GM11168 (cell line): ENCODE data around the gene NUP210.

Source experiments
- in situ Hi-C: fragments of 300-500 bp; cut with MboI; formaldehyde crosslinking; loops from one replicate; pipeline ENCODE4 v1.12.0; 2022; ENCODE audit warnings: low sequenced_read_pairs; ENCODE audit not compliant: unreplicated experiment

Gene NUP210

GRCh38 chr3:13333236-13333897, 86.8 kb downstream of the NUP210 start:
- in situ Hi-C loops = no loop called here

GRCh38 chr3:13332740-13333139, 87.4 kb downstream of the NUP210 start:
- in situ Hi-C loops = no loop called here

DNA sequence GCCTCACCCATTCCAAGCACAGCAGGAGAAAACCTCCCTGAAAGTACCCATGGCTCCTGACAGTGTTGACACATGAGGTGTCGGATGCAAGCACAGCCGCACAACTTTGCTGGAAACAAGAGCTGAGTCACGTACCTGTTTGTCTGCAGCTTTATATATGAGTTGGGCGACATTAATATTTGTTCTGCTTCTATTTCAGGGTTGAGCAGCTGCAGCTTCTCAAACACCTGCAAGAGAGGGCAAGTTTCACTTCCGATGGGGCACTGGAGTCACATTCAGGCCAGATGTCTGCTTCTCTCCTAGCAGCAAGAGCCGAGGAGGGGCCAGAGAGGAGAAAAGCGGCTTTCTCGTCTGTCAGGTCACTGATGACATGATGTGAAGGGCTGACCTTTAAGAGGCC, 88.0 kb downstream of the NUP210 start:
- in situ Hi-C loops = no loop called here

GRCh38 chr3:13329746-13330145, 90.4 kb downstream of the NUP210 start:
- in situ Hi-C loops = no loop called here

DNA sequence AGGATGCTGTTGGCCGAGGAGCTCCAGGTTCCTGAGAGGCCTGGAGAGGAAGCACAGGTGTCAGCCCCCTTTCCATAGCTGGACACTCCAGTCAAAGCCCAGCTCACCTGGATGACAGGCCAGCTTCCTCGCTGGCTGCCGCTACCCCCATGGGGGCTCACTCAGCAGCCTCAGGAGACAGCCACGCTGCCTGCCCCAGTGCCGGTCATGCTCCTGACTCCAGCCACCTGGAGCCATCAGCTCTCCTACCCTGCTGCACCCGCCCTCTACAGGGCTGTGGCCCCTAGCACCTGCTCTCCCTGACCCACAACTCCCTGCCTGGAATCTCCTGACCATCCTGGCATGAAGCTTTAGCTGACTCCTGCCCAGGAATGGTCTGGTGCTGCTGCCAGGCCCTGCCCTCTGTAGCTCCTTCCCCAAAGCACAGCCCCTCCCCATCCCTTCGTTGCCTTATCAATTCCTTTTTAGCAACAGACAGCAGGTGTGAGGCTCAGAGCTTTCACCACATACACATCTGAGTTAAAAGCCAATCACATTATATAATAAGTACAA, 94.2 kb downstream of the NUP210 start:
- in situ Hi-C loops = no loop called here

- in situ Hi-C loops = no loop called here
Observed at GRCh38 chr3:13324835-13325501, 95.2 kb downstream of the NUP210 start.

DNA sequence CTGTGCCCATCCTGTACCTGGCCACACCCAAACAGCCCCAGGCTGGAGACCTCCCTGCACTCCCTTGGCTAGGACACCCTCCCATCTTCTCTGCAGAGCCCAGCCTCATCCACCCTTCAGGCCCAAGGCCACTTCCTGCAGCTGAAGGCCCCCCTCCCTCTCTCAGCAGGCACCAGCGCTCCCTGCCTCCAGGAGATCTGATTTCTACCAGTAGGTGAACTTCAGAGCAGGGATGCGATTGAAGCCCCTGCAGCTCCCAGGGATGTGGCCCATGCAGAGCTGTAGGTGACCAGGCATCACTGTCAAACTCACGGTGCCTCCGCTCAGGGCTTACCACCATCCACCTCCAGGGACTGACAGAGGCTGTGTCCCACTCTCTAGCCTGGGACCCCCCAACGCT, 96.3 kb downstream of the NUP210 start:
- in situ Hi-C loops = no loop called here

- in situ Hi-C loops = no loop called here
Observed at GRCh38 chr3:13322324-13322723, 97.8 kb downstream of the NUP210 start.

DNA sequence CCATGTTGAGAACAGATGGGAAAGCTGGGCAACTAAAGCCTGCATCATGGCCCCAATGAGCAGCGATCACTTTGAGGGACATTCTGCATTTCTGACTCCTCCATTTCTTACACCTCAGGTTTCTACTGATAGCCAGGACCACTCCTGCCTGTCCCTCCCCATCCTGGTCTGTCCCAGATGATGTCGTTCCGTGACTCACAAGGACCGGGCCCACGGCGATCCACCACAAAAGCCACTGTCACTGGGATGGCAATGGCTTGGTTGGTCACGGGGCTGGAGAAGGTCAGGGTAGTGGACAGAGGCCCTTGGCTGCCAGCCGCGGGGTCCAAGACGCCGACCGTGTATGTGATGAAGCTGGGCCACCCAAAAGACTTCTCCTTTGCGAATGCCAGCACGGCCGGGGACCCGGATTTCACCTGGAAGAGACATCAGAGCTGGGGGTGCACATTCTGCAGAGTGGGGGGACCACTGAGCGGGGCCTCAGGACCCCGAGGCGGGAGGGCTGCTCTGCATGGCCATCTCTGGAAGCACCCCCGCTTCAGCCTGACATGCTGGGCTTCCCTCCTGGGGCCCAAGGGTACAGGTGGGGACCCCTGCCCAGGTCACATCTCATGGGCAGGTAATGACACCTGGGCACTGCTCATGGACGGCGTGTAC, 100.4 kb downstream of the NUP210 start:
- in situ Hi-C loops = no loop called here

GRCh38 chr3:13318626-13319470, 101.3 kb downstream of the NUP210 start:
- in situ Hi-C loops = no loop called here

GRCh38 chr3:13317596-13318320, 102.4 kb downstream of the NUP210 start:
- in situ Hi-C loops = no loop called here

- in situ Hi-C loops = no loop called here
Observed at GRCh38 chr3:13316603-13317002, 103.5 kb downstream of the NUP210 start.

GRCh38 chr3:13314877-13315276, 105.2 kb downstream of the NUP210 start:
- in situ Hi-C loops = no loop called here

DNA sequence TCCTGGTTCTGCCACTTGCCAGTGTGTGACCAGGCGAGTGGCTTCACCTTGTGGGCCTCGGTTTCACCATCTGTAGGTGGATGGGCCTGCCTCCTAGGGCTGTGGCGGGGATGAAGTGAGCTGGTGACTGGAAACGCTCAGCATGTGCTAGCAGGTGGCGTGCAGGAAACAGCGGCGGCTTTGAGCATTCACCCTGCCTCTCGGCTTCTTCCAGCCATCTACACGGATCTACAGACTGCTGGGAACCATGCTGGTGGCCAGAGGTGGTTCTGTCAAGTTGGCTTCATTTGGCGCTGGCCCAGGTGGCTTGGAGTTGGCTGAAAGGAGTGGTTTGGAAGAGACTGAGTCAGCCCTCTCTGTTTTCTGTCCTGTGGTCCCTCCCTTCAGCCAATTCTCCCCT, 106.3 kb downstream of the NUP210 start:
- in situ Hi-C loops = no loop called here

- in situ Hi-C loops = no loop called here
Observed at GRCh38 chr3:13309004-13309403, 111.1 kb downstream of the NUP210 start.

GRCh38 chr3:13308380-13308801, 111.7 kb downstream of the NUP210 start:
- in situ Hi-C loops = no loop called here

DNA sequence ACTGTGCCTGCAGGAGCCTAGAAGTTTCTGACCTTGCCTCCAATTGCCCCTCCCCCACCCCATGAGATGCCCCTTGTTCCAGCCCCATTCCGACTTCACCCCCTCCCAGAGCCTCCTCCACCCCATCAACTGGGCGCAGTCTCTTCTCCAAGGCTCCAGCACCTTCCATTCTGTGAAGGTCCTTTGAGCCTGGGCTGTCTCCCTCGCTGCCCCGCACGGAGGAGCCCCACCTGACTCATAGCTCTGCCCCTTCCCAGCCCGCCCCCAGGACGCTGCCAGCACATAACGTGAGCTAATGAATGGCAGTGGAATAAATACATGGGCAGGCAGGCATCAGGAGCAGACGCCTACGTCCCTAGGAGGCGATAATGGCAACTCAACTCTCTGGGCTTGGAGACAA, 113.1 kb downstream of the NUP210 start:
- in situ Hi-C loops = no loop called here

- in situ Hi-C loops = no loop called here
Observed at GRCh38 chr3:13305623-13306022, 114.5 kb downstream of the NUP210 start.

- in situ Hi-C loops = no loop called here
Observed at GRCh38 chr3:13303410-13303809, 116.7 kb downstream of the NUP210 start.
